Kidney (tissue), 14 donors: ENCODE results near the gene JUNB. TPM values are rescaled to one million over a fixed set of nuclear protein-coding genes. Genes with fewer than 3 reads are reported as not detected.

ENCODE experiments used
- DNase-seq, 5 donors: peaks; one replicate each; pipeline ENCODE4 v3.0.0-alpha.2; 2013 to 2020
- FAIRE-seq: peaks from 2 replicates; lab custom pipeline; 2012; peaks lifted over from hg19 to GRCh38; lab: Jason Lieb, UNC
- H3K27ac ChIP-seq, 2 donors: one replicate each; pipeline ENCODE4 v1.7.0; 2013; ENCODE audit warnings: low read depth in 2 of 2, low read length in 2 of 2, inconsistent platforms in 1 of 2
- H3K27me3 ChIP-seq: one replicate; pipeline ENCODE4 v1.7.1; 2013; ENCODE audit warnings: low read length, inconsistent platforms; ENCODE audit not compliant: control insufficient read depth, insufficient read depth
- H3K36me3 ChIP-seq, 3 donors: one replicate each; pipeline versions ENCODE4 v1.7.0 to v1.7.1; 2013; ENCODE audit warnings: low read length in 3 of 3, control low read depth in 1 of 3, inconsistent platforms in 1 of 3; ENCODE audit not compliant: insufficient read depth in 3 of 3, control insufficient read depth in 2 of 3
- H3K4me1 ChIP-seq, 3 donors: one replicate each; pipeline versions ENCODE4 v1.7.0 to v1.7.1; 2013; ENCODE audit warnings: low read length in 3 of 3, inconsistent platforms in 1 of 3, low read depth in 1 of 3; ENCODE audit not compliant: control insufficient read depth in 2 of 3, insufficient read depth in 2 of 3
- H3K4me3 ChIP-seq, 3 donors: one replicate each; pipeline versions ENCODE4 v1.7.0 to v1.8.1; 2013; ENCODE audit warnings: low read length in 3 of 3, control low read depth in 1 of 3, inconsistent platforms in 1 of 3
- H3K9ac ChIP-seq, 3 donors: one replicate each; pipeline versions ENCODE4 v1.7.0 to v1.7.1; 2013; ENCODE audit warnings: low read length in 3 of 3, control low read depth in 1 of 3, inconsistent platforms in 1 of 3
- H3K9me3 ChIP-seq, 3 donors: one replicate each; pipeline versions ENCODE4 v1.7.0 to v1.7.1; 2013; ENCODE audit warnings: low read length in 3 of 3, control low read depth in 1 of 3, inconsistent platforms in 1 of 3; ENCODE audit not compliant: control insufficient read depth in 2 of 3, insufficient read depth in 1 of 3
- CTCF ChIP-seq: IDR thresholded peaks from 3 replicates; pipeline ENCODE4 v1.5.1; 2012; ENCODE audit warnings: mild to moderate bottlenecking, moderate library complexity, borderline replicate concordance; ENCODE audit not compliant: insufficient read depth; ENCODE audit errors: extremely low read depth
- intact Hi-C: fragments of 100-400 bp; cut with DNase I; formaldehyde crosslinking; loops from one replicate; pipeline ENCODE4 v1.11.1; 2022
- polyA plus RNA-seq: library from polyadenylated mRNA; stranded (reverse); fragments of 350-450 nt; fragmentation: Illumina TruSeq; extraction: RNeasy Lipid Tissue Mini Kit (QIAGEN cat#74804); gene quantifications from one replicate; pipeline ENCODE4 v1.2.3, GENCODE V29; 2014; ENCODE audit warnings: low read depth, low replicate concordance; ENCODE audit not compliant: insufficient read depth
- total RNA-seq: library from RNA; stranded (reverse); fragmentation: NEBNext Ultra II Directional; extraction: Animal tissue kit (Norgen Biotek cat#: 25700); gene quantifications from one replicate; pipeline ENCODE4 v1.2.1, GENCODE V29; 2021
- donor health status: control.
- donor health status: control.
- donor health status: control.
- donor health status: control.
- donor health status: control.
- donor health status: DM: yes; HTN: yes; CAD: no.
- donor health status: Normal renal cell carcinoma (clear cell type).

The JUNB gene
- total and polyA plus RNA-seq, 2 donors from 2014 or later: 128 to 142 TPM

GRCh38 chr19:12764698-12765097, 26.6 kb upstream of the JUNB start:
- H3K27ac ChIP-seq: no peak overlapping the region
- no peaks in the 10 kb centered on the region for H3K4me1 ChIP-seq
- intact Hi-C loops: loop anchor here (5.0 kb wide), 1 partner anchor 78 kb away; no protein-coding TSS in a partner anchor
- H3K9me3 ChIP-seq: no peaks in the 10 kb centered on the region
- DNase-seq: peak in 1 of 5 donors; percentile 59
- H3K27me3 ChIP-seq: no peaks in the 10 kb centered on the region
- TF ChIP-seq CTCF: no peak
- no peak for FAIRE-seq
- peaks cover 0 to 26% (median 5%) of the 10 kb centered on the region in 3 donors for H3K36me3 ChIP-seq
- H3K9ac ChIP-seq: no peak overlapping the region
- no peak overlapping the region for H3K4me3 ChIP-seq

- FAIRE-seq (no peak), DNase-seq (peak; percentile 88 to 96 (median 91))
- peak; percentile 93 for TF ChIP-seq CTCF
- H3K27ac ChIP-seq: no peak overlapping the region
- H3K4me1 ChIP-seq: no peaks in the 10 kb centered on the region
- H3K27me3 ChIP-seq: no peaks in the 10 kb centered on the region
- intact Hi-C loops: no loop called here
- H3K9ac ChIP-seq: no peak overlapping the region
- peak overlapping the region in 1 of 3 donors; percentile 45 for H3K4me3 ChIP-seq
- H3K9me3 ChIP-seq: no peaks in the 10 kb centered on the region
- peaks cover 0 to 29% (median 5%) of the 10 kb centered on the region in 3 donors for H3K36me3 ChIP-seq
These were observed 25.2 kb upstream of the JUNB start for GRCh38 chr19:12766051-12766521.

GRCh38 chr19:12767150-12767549, 24.1 kb upstream of the JUNB start:
- H3K4me3 ChIP-seq: no peak overlapping the region
- H3K27ac ChIP-seq: no peak overlapping the region
- intact Hi-C loops: no loop called here
- H3K27me3 ChIP-seq: no peaks in the 10 kb centered on the region
- FAIRE-seq (no peak), DNase-seq (peak in 1 of 5 donors; percentile 60)
- peaks cover 0 to 29% (median 5%) of the 10 kb centered on the region in 3 donors for H3K36me3 ChIP-seq
- H3K9ac ChIP-seq: no peak overlapping the region
- H3K4me1 ChIP-seq: no peaks in the 10 kb centered on the region
- H3K9me3 ChIP-seq: no peaks in the 10 kb centered on the region
- TF ChIP-seq CTCF: no peak

- FAIRE-seq (no peak), DNase-seq (peak in 1 of 5 donors; percentile 65)
- no peaks in the 10 kb centered on the region for H3K9me3 ChIP-seq
- H3K4me1 ChIP-seq: no peaks in the 10 kb centered on the region
- intact Hi-C loops: no loop called here
- H3K9ac ChIP-seq: no peak overlapping the region
- H3K27ac ChIP-seq: no peak overlapping the region
- TF ChIP-seq CTCF: no peak
- no peaks in the 10 kb centered on the region for H3K27me3 ChIP-seq
- no peak overlapping the region for H3K4me3 ChIP-seq
- H3K36me3 ChIP-seq: peaks cover 0 to 27% (median 5%) of the 10 kb centered on the region in 3 donors
These were observed 23.6 kb upstream of the JUNB start for GRCh38 chr19:12767666-12768065.
